Occipital lobe (tissue), 2 donors: ENCODE data around the gene MACROD1. TPM values are rescaled to one million over a fixed set of nuclear protein-coding genes. Genes with fewer than 3 reads are reported as not detected.
A peak's percentile ranks its signal among the peaks of the same experiment; 100 is the strongest.

ENCODE experiments used
- DNase-seq: peaks from one replicate; lab custom pipeline; 2025; lab: John Stamatoyannopoulos, UW
- total RNA-seq: library from RNA; depleted of rRNA; stranded (reverse); fragments of >200 nt; gene quantifications from one replicate; pipeline ENCODE4 v1.2.3, GENCODE V29; 2014

MACROD1 gene
- total RNA-seq, 1 donor from 2014 or later, result 16.2 TPM

DNA sequence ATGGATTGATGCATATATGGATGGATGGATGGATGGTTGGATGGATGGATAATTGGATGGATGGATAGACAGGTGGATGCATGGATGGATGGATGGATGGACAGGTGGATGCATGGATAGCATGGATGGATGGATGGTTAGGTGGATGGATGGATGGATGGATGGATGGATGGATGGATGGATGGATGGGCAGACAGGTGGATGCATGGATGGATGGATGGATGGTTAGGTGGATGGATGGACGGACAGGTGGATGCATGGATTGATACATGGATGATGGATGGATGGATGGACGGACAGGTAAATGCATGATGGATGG is 52.5 kb downstream of the MACROD1 start:
- DNase-seq, result no peak

DNA sequence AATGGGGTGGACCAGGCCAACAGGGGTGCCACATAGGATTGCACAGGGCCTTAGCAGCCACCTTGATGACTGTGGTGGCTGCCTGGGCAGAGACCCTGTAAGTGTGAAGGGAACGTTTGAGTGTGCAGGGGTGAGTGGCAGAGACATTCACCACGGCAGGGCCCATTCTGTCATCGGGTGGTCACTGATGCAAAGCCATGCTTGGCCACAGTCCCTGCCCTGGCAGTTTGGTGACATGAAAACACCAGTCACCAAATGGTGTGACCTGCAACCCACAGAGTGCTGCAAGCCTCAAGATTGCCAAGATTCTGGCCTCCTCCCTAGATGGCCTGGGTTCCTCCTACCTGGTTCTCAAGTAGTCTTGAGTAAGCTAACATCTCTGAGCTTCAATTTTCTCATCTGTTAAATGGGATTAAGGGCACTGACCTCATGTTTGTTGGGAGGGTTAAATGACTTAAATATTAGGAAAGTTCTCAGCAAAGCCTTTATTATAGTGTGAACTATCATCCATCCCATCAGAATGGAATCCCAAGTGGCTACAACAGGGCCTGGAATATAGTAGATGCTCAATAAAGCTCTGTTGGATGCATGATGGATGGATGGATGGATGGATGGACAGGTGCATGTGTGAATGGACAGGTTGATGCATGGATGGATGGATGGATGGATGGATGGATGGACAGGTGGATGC is 53.0 kb downstream of the MACROD1 start:
- DNase-seq, result no peak

DNA sequence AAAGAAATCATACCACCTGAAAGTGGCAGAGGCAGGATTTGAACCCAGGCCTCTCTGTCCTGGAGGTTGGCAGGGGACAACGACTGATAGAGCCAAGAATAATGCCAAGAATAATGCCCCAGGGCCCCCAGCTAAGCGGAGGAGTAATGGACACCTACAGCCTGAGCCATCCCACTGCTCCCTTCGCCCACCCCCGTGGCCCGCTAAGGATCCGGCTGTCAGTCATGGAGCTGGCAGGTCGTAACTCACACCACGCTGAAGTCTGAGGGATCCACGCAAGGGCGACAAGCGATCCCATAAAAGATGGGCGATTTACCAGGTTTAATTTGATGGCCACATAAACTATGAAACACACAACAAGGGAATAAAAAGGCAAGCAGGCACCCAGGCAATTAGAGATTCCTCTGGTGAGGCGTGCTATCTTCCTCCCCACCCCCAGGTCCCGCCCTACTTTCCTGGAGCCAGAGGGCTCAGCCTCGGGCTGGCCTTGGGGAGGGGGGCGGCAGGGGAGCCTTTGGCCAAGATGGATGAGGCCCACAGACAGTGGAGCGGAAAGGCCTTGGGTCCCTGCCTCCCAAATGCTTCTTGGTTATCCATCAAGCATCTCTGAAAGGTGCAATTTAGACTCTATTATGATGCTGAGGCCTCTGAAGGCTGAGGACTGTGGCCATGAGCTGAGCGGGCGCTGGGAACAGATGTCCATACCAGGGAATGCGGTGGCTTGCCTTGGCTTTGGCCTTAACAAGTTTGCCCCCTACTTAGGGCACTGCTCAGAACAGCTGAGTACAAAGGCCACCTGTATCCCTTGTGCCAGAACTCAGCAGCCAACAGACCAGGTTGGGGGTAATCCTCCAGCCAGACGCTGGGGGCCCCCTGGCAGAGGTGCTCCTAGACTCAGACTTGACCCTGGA is 55.2 kb downstream of the MACROD1 start:
- DNase-seq, result no peak

DNA sequence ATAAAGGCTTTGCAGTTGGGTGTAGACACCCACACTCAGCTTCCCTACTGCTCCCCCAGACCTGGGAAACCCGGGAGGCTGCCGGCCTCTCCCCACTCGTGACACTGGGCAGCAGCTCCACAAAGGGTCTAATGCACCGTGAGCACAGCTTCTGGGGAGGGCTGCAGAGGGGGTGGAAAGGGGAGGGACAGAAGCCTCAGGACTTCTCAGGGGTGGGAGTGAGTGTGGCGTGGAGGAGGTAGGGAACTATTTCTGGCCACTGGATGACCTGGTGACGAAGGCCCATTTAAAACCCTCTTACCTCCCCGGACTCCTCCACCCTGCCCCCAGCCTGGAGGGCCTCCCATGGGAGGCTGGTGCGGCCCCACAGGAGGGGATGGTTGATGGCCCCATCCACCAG is 56.6 kb downstream of the MACROD1 start:
- DNase-seq, result no peak

GRCh38 chr11:64107303-64107702 is 58.6 kb downstream of the MACROD1 start:
- no peak for DNase-seq

- DNase-seq, result no peak
These were observed 61.3 kb downstream of the MACROD1 start for GRCh38 chr11:64104632-64105031.

DNA sequence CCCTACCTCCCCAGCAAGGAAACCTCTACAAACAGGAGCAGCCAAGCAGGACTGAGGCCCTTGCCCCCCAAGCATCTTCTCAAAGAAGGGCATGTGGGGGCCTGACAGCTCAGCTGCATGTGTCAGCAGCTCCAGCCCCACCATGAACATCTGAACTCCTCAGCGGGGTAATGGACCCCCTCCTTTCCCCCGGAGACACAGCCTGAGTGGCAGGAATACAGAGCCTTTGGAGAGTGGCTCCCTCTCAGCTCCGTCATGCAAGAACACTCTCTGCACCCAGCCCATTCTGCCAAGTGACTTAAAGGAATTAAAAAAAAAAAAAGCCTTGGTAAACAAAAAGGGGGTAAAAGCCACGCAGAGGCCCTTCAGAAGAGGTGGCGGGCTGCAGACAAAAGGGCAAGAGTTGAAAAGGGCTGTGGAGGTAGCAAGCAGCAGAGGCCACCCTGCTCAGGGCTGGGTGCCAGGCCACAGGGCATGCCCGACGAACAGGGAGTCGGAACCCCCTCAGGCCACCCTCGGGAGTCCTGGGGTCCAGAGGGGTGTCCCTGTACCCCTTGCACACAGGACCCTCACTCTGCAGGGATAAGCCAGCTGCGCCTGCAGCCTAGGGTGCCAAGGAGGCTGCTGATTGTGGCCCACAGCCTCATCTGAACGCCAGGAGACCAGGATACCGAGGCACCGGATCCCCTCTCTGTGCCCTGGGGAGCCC is 62.5 kb downstream of the MACROD1 start:
- no peak for DNase-seq

GRCh38 chr11:64102005-64102738 is 63.7 kb downstream of the MACROD1 start:
- DNase-seq, result no peak

DNA sequence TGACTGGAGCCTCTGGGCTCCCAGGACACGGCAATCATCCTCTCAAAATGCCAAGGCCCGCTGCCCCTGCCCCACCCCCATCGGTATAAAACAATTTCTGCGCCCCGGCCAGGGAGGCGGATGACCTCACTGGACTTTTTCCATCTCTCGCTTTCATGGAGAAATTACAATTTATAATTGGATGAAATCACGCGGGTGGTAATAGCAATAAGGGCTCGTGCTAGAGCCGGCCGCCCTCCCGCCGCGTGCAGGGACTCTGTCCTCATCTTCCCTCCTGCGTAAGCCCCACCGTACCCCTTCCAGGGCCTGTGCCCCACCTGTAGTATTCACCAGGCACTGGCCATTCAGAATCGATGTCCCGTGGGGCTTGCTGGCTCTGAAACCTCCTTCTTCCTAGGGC is 64.5 kb downstream of the MACROD1 start:
- DNase-seq, result no peak

DNA sequence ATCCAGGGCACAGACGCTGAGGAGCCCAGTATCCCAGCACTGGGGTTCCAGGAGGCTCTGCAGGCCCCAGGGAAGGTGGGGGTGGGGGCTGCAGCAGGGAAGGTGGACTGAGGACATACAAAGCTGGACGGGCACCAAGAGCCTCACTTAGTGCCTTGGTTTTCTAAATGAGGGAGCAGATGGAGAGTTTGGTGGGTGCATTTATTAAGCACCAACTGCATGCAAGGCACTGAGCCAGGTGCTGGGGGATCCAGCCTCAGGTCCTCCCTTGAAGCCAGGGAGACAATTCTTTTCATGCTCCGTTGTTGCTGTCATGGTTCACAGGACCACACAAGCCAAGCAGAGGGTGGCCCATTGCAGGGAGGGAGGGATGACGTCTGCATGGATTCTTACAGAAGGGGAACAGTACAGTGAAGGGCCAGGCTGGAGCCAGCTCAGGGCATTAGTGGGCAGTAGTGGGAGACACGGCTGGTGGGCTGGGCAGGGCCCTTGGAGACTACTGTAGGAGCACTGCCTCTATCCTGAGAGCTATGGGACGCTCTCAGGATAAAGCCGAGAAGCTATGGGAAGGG is 65.0 kb downstream of the MACROD1 start:
- no peak for DNase-seq

DNA sequence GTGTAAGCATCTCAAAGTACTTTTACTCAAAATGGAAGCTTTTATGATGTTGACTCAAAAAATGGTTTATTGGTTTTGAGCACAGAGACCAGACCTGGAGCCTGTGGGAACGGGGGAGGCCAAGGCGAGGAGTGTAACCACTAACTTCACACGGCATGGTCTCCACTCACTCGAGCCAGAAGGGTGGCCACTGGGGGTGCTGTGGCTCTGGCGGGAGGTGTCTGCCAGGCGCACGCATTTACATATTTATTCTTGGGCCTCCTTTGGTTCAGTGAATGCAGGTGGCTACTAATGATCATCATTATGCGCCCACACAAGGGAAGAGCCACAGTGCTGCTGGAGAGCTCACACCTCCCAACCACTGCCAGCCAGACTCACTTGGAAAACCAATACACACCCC is 65.6 kb downstream of the MACROD1 start:
- no peak for DNase-seq

DNA sequence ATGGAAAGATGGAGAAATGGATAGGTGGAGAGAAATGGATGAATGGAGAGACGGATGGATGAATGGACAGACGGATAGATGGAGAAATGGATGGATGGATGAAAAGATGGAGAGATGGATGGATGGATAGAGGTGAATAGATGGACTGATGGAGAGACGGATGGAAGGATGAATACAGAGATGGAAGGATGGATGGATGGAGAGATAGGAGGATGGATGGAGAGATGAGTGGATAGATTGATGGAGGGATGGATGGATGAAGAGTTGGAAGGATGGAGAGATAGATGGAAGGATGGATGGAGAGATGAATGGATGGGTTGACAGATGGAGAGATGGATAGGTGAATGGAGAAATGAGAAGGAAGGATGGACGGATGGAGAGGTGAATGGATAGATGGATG is 66.5 kb downstream of the MACROD1 start:
- no peak for DNase-seq

DNA sequence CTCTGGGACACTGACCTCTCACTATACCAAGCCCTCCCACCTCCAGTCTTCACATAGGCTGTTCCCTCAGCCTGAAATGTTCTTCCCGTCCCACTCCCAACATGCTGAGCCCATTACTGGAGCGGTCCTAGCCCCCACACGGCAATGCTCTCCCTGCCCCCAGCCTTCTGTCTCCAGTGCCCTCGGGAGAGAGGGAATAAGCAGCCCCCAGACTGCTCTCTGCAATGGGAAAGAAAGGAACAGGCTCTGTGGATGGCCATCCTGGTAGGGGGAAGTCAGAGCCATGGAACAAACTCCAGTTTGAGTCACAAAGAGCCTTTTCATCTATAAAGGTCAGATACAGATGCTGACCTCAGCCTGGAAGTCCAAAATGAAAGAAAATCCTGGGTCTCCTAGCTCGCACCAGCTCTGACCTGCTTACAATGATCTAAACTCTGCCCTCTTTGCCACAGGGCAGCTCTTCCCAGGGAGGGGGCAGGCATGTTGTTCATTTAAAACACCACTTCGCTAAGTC is 67.5 kb downstream of the MACROD1 start:
- DNase-seq, result no peak

DNA sequence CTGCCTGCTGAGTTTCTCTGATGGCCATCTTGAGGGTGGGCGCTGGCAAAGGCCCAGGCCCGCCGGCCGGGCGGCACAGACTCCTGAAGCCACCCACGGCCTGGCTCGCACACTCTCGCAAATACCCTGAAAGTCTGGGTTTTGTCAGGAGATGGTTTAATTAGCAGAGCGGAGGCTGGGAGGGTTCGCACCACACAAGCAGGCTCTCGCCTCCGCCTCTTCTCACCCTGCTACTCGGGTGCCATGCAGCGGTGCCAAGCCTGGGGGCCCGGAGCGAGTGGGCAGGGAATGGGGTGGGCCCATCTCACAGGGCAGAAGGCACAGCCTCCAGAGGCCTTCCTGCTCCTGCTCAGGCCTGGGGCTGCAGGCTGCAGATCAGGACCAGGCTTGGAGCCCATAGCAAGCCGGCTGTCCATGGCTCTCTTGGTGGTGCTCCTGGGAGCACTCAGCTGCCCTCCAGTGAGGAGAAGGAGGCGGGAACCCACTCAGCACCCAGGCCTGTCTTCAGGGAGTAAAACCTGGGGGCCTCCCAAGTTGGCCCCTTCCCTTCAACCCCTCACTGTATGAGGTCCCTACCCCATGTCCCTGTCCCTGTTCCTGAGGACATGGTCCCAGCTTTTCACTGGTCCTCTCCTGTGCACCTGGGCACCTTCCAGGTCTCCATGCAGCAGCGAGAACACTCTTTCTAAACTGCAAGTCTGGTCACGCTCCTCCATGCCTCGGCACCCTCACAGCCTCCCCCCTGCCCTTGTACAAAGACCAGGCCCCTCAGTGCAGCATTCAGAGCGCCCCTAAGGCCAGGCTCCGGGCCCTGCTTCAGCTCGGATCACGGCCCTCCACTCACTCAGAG is 68.2 kb downstream of the MACROD1 start:
- DNase-seq, result peak; percentile 57

DNA sequence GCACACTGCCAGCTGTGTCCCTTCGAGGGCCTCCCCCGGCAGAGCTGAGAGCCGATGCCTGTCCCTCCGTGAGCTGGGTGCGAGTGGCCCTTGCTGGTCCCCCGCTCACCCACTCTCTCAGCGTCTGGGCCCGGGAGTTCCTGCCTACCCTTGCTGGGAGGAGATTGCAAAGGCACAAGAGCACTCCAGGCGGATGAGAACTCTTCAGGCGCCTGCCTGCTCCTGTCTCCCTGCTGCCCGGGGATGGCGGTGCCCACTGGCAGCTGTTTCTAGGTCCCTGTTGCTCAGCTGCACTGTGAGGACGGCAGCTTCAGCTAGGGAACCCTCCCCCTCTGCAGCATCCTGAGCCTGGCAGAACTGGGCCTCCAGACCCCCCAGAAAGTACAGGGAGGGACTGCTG is 69.1 kb downstream of the MACROD1 start:
- DNase-seq, result no peak

- DNase-seq, result no peak
These were observed 70.0 kb downstream of the MACROD1 start for GRCh38 chr11:64095949-64096348.

- no peak for DNase-seq
These were observed 70.6 kb downstream of the MACROD1 start for GRCh38 chr11:64095273-64095817.

GRCh38 chr11:64094463-64095260 is 71.3 kb downstream of the MACROD1 start:
- no peak for DNase-seq
